HG02571 (cell line): ENCODE measurements around the gene PTPRD.
"Not testable (repeated sequence)": the region's sequence is repeated elsewhere in the genome, so short reads cannot be mapped to it uniquely, and the experiment has no call there.

Source experiments
- ATAC-seq: cut with Tn5 transposase; IDR thresholded peaks from one replicate; pipeline ENCODE4 v1.9.1; 2021; ENCODE audit warnings: mild to moderate bottlenecking, moderate library complexity; ENCODE audit not compliant: unreplicated experiment

Gene PTPRD

DNA sequence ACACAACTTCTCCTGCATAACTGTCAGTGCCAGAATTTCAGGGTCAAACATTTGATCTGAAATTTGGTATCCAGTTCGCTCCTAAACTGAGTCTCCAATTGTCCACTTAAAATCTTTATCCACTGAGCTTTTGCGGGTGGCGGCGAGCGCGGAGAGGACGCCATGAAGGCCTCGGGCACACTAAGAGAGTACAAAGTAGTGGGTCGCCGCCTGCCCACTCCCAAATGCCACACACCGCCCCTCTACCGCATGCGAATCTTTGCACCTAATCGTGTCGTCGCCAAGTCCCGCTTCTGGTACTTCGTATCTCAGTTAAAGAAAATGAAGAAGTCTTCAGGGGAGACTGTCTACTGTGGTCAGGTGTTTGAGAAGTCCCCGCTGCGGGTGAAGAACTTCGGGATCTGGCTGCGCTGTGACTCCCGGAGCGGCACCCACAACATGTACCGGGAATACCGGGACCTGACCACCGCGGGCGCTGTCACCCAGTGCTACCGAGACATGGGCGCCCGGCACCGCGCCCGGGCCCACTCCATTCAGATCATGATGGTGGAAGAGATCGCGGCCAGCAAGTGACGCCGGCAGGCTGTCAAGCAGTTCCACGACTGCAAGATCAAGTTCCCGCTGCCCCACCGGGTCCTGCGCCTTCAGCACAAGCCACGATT, 1899.5 kb downstream of the PTPRD start:
- ATAC-seq = no peak

DNA sequence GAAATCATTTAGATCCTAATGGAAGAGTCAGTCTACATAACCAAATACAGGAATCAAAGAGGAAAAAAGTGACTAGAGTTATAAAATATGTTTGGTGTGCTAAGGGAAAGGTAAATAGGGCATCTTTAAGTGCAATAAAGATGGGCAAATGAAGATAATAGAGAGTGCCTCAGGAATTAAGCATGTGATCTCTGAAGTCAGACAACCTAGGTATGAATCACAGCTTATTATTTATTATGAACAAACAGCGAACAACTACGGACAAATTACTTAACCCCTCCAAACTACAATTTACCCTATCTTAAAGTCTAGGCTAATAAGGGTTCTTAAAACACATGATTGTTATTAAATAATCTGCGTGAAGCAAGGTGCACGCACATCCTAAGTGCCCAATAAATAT, 1903.1 kb downstream of the PTPRD start:
- ATAC-seq = no peak

DNA sequence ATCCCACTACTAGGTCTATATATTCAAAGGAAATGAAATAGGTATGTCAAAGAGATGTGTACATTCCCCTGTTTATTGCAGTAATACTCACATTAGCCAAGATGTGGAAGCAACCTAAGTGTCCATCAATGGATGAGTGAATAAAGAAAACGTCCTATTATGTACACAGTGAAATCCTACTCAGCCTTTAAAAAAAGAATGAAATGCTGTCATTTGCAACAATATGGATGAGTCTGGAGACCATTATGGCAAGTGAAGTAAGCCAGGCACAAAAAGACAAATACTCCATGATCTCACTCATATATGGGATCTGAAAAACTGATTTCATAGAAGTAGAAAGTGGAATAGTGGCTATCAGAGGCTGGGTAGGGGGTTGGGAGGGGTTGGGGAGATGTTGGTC, 1904.1 kb downstream of the PTPRD start:
- no peak for ATAC-seq

DNA sequence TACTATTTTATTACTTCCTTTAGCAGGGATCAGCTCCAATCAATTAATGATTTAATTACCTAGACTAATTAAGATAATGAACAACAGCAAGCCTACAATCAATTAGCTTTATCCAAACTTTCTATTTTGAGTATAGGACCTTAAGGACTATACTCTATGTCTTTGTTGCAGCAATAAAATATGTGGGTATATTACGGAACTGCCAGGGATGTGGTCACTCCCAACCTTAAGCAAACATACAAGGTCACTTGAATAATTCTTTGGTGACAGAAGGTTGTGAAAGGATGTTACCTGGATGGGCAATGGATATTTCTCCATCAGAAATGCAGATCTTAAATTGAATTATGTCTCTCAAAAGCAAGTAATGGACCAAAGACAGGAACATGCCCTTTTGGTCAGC, 1905.8 kb downstream of the PTPRD start:
- ATAC-seq = no peak

DNA sequence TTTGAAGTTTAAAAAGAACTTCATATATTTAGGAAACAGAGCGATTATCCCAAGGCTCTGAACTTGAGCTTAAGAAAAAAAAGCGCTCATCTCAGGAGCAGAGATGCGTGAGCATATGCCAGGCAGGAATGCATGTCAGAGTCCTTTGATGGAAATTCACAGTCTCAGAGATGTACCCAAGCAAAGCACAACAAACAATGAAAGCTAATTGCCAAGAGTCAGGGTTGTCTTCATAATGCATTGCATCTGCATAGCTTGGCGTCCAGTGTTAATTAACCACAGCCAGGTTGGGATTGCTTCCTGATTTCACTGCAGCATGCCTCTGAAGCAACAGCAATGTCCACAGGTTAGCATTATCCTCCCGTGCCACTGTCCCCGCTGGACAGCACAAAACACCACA, 1906.3 kb downstream of the PTPRD start:
- ATAC-seq = no peak

DNA sequence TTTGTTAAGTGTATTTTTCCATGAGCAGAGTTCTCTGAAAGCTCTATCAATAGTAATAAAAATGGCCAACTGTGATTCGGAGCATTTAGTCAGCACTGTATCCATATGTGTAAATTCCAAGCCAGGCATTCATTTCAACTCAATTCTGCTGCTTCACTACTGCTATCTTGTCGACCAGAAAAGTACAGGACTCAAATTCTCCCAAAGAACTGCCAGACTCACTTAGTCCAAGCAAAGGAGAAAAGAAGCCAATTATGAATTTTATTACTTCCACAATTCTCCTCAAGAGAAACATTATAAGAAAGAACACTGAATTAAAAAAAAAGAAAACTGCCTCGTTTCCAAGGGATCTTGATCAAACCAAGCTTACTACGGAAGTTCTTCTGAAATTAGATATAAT, 1906.9 kb downstream of the PTPRD start:
- no peak for ATAC-seq

DNA sequence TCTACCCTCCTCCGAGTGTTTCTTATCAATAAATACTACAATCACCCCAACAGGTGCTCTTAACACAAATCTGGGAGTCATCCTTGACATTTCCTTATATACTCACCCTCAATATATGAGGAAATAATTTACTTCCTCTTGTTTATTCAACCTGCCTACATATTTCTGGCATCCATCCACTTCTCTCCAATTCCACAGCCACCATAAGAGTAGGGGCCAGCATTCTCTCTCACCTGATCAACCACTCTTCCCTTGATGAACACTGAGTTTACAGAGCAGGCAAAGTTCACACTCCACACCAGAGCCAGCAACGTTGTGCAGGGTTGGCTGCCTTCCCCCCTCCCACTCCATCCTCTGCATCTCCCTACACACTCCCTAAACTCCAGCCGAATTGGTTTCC, 1908.9 kb downstream of the PTPRD start:
- no peak for ATAC-seq

DNA sequence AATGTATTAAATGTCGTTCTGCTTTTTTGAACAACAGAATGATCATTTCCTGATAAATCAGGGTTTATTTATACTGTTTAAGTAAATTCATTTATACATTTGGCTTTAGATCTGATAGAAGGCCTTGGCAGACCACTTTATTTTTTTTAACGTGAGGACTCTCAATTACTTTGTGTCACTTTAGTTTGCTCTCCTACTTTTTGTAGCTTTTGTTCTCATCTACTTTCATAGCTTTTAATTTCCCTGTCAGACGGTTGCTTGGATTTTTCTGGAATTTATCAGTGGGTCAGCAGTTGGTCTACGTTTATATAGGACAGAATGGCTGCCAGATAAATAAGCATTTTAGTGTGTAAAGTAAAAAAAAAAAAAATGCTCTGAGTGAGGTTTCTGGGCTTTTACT, 1910.9 kb downstream of the PTPRD start:
- no peak for ATAC-seq

DNA sequence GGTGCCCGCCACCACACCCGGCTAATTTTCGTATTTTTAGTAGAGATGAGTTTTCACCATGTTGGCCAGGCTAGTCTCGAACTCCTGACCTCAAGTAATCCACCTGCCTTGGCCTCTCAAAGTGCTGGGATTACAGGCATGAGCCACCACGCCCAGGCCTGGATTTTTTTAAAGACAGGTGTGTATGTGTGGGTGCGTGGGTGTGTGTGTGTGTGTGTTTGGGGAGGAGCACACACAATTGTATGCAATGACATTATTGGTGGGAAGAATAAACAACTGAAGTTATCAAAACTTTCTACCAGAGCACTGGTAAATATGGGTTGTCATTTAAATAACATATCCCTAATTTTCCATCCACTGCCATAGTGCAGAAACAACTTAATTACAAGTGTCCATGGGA, 1915.2 kb downstream of the PTPRD start:
- not testable (repeated sequence) for ATAC-seq

DNA sequence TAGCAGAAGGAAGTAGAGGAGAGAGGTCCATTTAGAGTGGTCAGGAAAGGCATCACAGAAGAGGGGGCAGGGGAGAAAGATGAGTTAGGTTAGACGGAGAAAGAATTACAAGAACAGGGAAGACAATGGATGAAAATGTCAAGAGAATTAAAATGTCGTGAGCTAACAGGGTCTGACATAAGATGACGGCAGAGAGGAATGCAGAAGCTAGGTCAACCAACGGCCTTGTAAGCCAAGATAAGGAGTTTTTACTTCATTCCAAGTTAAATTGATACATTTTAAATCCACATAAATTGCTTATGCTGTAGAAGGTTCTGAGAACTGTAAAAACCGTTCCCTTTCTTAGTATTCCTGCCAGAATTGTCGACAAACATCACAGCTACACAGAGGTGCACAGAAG, 1916.3 kb downstream of the PTPRD start:
- no peak for ATAC-seq

DNA sequence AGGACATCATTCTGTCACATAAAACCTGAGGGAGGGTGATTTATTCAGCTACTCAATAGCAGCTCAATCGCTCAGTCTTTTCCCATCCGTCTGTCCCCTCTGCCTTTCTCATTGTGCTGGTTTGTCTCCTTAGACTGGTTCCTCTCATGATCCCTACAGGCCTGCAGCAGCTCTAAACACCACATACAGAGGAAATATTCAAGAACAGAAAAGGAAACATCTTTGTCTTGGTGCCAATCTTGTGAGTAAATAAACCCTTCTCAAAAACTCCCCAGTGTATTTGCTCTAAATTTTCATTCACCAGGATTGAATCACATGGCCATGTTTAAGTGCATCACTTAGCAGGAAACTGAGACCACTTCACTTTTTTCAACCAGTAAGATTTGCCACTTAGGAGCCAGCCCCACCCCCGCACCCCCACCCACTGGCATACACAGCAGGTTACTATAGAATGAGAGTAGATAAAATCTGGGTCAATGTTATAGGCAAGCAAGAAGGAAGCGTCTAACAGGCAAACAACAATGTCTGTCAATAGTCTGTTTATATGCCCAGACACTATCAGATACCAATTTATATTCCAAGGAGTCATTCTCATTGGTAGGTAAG, 1917.7 kb downstream of the PTPRD start:
- no peak for ATAC-seq

DNA sequence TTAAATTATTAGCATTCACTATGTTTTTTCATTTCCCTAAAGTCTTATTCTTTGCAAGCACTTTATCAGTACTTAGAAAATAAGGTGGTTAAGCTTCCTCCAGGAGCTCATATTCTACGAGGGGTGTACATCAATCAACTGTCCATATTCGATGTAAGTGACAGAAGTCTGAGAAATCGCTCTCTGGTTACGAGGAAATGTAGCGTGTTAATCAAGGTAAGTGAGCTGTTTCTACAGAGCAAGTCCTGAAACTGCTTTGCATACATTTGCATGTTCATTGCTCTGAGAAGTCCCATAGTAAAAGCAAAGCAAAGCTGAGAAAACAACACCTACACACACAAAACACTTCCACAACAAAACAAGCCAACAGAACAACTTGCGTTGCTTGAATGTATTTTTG, 1919.3 kb downstream of the PTPRD start:
- ATAC-seq = no peak

DNA sequence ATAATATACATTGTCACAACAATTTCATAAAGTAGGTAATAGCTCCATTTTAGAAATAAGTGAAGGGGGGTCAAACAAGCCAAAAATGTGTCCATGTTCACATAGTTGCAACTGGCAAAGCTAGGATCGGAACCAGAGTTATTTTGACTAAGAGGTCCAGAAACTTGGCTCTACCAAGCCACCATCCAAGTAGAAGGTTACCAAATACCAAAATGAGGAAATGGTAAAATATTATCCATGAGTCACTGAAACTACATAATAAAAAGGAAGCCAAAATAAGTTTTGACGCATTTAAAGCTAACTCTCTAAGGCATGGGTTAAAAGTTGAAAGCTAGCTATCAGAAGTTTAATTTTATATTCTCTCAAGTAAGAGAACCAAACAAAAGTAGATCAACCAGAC, 1926.3 kb downstream of the PTPRD start:
- no peak for ATAC-seq

DNA sequence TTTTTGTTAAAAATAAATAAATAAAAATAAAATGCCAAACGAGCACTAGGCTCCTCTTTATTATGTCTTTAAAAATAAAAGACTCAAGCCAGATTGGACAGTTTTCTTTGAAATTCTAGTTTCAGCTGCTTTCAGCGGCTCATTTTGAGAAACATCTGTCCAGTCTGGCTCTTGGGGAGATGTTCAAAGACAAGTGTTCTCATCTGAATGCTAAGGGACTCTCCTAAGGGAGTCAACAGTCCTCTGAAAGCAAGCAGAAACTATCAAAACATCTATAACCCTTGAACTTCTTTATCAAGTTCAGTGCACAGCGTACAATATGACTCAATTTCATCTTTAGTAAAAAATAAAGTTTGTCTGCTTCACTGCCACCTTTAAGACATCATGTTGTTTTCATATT, 1927.0 kb downstream of the PTPRD start:
- ATAC-seq = no peak

DNA sequence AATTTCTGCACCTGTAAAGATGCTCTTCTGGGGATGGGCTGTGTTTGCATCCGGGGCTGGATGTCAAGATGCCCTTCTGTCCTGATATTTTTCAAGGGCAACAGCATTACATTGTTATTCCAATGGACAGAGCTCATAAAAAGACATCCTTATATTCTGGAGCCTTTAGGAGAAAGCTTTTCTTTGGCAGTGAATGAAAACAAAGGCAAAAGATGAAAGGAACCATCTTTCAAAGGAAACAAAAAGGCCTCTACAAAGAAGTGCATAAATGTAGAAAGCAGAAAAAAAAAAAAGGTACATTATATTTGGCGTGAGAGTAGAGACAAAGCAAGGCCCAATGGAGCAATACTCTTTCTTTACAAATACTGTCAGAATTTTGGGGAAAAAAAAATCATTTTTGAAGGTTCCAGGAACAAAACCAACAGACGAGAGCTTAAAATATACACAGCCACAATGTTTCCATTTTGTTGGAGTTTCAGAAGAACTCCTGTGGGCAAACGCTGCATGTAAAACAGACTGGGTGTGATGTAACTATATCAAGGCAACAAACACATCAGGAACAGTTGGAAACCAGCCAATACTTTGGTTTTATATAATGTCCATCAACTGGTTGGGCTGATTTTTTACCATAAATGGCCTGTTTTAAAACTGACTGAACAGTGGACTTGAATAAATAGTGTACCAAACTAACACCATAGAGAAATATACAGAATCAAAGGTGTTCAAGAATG, 1927.7 kb downstream of the PTPRD start:
- no peak for ATAC-seq

DNA sequence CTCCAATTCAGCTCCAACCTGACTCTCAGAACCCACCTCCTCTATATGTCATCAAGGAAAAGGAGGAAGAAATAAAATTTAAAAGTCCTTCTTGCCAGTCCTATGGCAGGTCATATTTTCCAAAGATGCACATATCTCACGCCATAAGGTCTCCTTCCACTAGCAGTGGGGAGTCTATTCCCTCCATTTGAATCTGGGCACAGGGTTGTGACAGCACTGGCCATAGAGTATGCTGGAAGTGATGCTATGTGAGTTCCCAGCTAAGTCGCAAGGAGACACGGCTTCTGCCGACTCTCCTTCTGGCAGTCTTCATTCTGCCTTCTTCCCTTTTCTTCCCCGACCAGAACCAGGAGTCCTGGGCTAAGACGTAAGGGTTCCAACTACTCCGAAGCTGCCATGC, 1929.3 kb downstream of the PTPRD start:
- no peak for ATAC-seq

DNA sequence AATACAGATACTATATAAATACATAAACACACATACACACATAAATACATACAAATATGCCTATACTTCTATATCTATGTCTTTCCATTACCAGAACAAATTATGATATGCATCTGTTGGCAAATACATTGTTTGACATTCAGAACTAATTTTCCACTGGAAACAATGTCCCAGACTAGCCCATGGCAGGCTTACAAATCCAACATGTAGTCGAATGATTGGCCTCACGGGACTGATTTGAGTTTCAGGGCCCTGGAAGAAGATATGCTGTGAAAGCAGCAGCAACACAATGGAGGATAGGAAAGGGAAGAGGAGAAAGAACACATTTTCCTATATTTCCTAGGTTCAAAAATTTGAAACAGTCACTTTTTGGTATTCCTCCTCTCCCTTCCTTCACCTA, 1932.1 kb downstream of the PTPRD start:
- no peak for ATAC-seq

DNA sequence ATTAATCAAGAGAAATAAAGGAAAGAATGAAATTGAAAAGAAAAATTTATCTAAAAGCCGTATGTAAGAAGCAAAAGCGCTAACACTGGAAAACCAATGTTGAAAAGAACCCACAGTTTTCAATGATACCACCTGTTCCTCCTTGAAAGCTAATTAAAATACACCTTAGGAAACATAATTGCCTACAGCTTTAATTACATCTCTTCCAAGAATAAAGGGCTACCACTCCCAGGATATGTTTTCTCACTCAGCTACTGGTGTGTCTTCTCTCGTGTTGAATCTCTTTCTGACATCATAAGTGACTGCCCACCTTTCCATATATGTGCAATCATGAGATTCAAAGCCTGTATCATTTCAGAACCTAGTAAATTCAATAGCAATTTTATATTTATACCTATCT, 1932.6 kb downstream of the PTPRD start:
- ATAC-seq = no peak

DNA sequence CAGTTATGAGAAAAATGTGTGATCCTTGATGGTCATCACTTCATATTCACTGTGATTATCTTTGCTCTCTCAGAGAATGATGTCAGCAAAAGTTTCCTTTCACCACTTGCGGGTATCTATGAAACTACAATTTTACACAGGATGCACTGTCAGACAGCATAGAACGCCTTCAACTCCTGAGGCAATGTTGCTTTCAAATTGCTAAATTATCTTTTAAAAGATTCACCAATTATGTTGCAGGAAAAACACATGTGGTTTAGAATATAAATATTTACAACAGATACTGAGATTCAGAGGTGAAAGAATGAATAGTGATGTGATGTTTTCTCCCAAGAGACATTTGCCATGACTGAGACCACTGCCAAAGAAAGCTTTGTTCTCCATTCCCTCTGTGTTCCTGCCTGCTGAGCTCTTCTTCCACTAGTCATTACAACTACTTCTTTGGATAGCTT, 1933.4 kb downstream of the PTPRD start:
- ATAC-seq = no peak

DNA sequence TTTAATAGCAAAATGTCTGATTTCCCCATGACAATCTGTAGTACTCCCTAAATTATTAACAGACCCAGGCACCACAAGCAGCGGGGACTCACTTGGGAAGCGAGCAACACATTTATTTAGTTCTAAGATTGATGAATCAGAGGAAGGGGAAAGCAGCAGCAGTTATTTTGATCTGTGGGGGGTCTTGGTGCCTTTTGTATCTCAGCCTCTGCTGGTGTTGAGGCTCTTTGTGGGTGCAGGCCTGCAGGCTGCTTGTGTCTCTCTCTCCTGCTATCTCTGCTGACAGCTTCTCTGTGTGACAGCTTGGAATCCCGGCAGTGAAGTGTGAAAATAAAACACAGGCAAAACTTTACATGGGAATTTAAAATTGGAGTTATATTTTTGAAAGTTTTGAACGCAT, 1935.1 kb downstream of the PTPRD start:
- no peak for ATAC-seq

DNA sequence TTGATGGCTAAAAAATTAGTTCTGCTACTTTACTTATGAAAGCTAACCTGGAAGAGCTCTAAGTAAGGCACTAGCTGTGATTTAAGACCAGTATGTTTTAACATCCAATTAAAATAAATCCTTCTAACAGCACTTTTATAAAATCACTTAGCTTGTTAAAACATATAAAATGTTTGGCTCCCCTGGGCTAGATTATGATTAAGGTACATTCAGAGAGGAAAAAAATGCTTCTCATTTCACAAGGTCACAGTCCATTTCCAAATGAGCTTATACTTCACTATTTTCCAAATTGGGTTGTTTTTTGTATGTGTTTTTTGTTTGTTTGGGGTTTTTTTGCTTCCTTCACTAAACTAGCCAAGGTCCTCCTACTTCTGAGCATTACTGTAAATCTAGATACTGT, 1938.3 kb downstream of the PTPRD start:
- ATAC-seq = no peak

DNA sequence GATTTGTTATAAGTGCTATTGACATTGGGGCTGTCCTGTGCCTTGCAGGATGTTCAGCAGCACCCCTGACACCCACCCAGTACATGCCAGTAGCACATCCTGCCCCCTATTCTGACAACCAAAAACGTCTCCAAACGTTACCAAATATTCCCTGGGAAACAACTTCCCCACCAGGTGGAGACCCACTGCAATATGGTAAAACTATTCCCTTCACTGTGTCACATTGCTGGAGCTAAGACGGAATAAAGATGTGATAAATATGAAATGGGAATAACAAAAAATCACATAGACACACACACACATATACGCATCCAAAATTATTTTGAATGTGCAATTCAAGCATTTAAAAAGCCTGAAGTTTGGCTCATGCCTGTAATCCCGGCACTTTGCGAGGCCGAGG, 1939.0 kb downstream of the PTPRD start:
- ATAC-seq = no peak
